Parathyroid adenoma (tissue), 2 donors: ENCODE data around the gene P2RX2.

Source experiments
- H2AFZ ChIP-seq: fragments of 300-600 bp; sonication (generic); one replicate; pipeline ENCODE4 v1.7.0; 2017; ENCODE audit warnings: antibody characterized with exemption, mild to moderate bottlenecking
- H3K27ac ChIP-seq: fragments of 300-600 bp; sonication (generic); one replicate; pipeline ENCODE4 v1.7.0; 2017
- H3K27me3 ChIP-seq: fragments of 300-600 bp; sonication (generic); one replicate; pipeline ENCODE4 v1.7.0; 2017; ENCODE audit warnings: low read length; ENCODE audit not compliant: control insufficient read depth, insufficient read depth
- H3K36me3 ChIP-seq: fragments of 300-600 bp; sonication (generic); one replicate; pipeline ENCODE4 v1.7.0; 2017; ENCODE audit warnings: low read length; ENCODE audit not compliant: control insufficient read depth, insufficient read depth
- H3K4me1 ChIP-seq: fragments of 300-600 bp; sonication (generic); one replicate; pipeline ENCODE4 v1.7.0; 2017; ENCODE audit warnings: control low read depth
- H3K4me2 ChIP-seq: fragments of 300-600 bp; sonication (generic); one replicate; pipeline ENCODE4 v1.7.0; 2017; ENCODE audit warnings: low read length
- H3K4me3 ChIP-seq: fragments of 300-600 bp; sonication (generic); one replicate; pipeline ENCODE4 v1.7.0; 2017; ENCODE audit warnings: low read depth, low read length
- H3K79me2 ChIP-seq: fragments of 300-600 bp; sonication (generic); one replicate; pipeline ENCODE4 v1.7.0; 2017; ENCODE audit warnings: control low read depth
- H3K9ac ChIP-seq: fragments of 300-600 bp; sonication (generic); one replicate; pipeline ENCODE4 v1.7.0; 2017; ENCODE audit warnings: mild to moderate bottlenecking
- H3K9me3 ChIP-seq: fragments of 300-600 bp; sonication (generic); one replicate; pipeline ENCODE4 v1.7.0; 2017; ENCODE audit warnings: low read length; ENCODE audit not compliant: control insufficient read depth
- TF ChIP-seq, protein P1 (sequence below): fragments of 300-600 bp; sonication (generic); IDR thresholded peaks from one replicate; pipeline ENCODE4 v1.7.0; 2017; ENCODE audit warnings: antibody characterized with exemption, mild to moderate bottlenecking
- donor health status: primary hyperparathyroidism.

The P2RX2 gene

GRCh38 chr12:132582582-132583410 lies 35.8 kb upstream of the P2RX2 start:
- Histone ChIP-seq H3K4me2 (no peak overlapping the region), H3K4me3 (no peak overlapping the region), H3K27ac (no peak overlapping the region), H2AFZ (no peak overlapping the region), H3K36me3 (no peaks in the 10 kb centered on the region), H3K27me3 (no peaks in the 10 kb centered on the region), H3K9me3 (no peaks in the 10 kb centered on the region), H3K79me2 (no peaks in the 10 kb centered on the region), H3K4me1 (no peaks in the 10 kb centered on the region), H3K9ac (no peak overlapping the region)
- TF ChIP-seq, protein P1, sequence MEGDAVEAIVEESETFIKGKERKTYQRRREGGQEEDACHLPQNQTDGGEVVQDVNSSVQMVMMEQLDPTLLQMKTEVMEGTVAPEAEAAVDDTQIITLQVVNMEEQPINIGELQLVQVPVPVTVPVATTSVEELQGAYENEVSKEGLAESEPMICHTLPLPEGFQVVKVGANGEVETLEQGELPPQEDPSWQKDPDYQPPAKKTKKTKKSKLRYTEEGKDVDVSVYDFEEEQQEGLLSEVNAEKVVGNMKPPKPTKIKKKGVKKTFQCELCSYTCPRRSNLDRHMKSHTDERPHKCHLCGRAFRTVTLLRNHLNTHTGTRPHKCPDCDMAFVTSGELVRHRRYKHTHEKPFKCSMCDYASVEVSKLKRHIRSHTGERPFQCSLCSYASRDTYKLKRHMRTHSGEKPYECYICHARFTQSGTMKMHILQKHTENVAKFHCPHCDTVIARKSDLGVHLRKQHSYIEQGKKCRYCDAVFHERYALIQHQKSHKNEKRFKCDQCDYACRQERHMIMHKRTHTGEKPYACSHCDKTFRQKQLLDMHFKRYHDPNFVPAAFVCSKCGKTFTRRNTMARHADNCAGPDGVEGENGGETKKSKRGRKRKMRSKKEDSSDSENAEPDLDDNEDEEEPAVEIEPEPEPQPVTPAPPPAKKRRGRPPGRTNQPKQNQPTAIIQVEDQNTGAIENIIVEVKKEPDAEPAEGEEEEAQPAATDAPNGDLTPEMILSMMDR, result no peak

DNA sequence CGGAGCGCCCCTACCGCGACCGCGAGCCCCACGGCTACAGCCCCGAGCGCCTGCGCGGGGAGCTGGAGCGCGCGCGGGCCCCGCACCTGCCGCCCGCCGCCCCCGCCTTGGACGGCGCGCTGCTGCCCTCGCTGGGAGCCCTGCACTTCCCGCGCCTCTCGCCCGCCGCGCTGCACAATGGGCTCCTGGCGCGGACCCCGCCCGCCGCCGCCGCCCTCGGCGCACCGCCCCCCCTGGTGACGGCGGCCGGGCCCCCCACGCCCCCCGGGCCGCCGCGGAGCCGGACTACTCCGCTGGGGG lies 35.2 kb upstream of the P2RX2 start:
- Histone ChIP-seq H3K79me2 (no peaks in the 10 kb centered on the region), H3K27me3 (no peaks in the 10 kb centered on the region), H3K9ac (no peak overlapping the region), H3K4me1 (no peaks in the 10 kb centered on the region), H3K27ac (no peak overlapping the region), H3K9me3 (no peaks in the 10 kb centered on the region), H3K36me3 (no peaks in the 10 kb centered on the region), H2AFZ (no peak overlapping the region), H3K4me2 (no peak overlapping the region), H3K4me3 (no peak overlapping the region)
- TF ChIP-seq, protein P1, result no peak

GRCh38 chr12:132583736-132584135 lies 34.8 kb upstream of the P2RX2 start:
- Histone ChIP-seq H3K27ac (no peak overlapping the region), H3K4me3 (no peak overlapping the region), H3K9ac (no peak overlapping the region), H3K79me2 (no peaks in the 10 kb centered on the region), H3K36me3 (no peaks in the 10 kb centered on the region), H3K9me3 (no peaks in the 10 kb centered on the region), H2AFZ (no peak overlapping the region), H3K4me2 (no peak overlapping the region), H3K4me1 (no peaks in the 10 kb centered on the region), H3K27me3 (no peaks in the 10 kb centered on the region)
- TF ChIP-seq, protein P1, result no peak

DNA sequence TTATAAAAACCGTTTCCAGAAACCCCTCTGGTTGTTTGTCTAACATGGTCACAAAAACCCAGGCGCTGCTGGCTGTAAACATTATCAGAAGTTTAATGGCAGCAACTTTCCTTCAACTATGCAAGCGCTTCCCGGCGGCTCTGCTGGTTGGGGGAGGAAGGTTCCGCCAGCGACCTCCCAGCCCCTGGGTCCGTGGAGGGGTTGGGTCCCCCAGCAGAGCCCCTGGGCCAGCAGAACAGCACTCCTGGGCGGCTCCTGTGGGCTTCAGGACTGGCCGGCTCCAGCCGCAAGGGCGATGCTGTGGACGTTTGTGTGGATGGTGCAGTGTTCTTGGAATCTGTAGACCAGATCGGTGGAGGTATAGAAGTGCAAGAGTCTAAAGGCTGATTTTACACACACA lies 34.1 kb upstream of the P2RX2 start:
- Histone ChIP-seq H3K4me1 (no peaks in the 10 kb centered on the region), H3K9me3 (no peaks in the 10 kb centered on the region), H3K27me3 (no peaks in the 10 kb centered on the region), H3K27ac (no peak overlapping the region), H3K4me3 (no peak overlapping the region), H3K9ac (no peak overlapping the region), H3K36me3 (no peaks in the 10 kb centered on the region), H2AFZ (no peak overlapping the region), H3K79me2 (no peaks in the 10 kb centered on the region), H3K4me2 (no peak overlapping the region)
- TF ChIP-seq, protein P1, result no peak

- Histone ChIP-seq H2AFZ (no peak overlapping the region), H3K9ac (no peak overlapping the region), H3K79me2 (no peaks in the 10 kb centered on the region), H3K27ac (no peak overlapping the region), H3K4me1 (no peaks in the 10 kb centered on the region), H3K9me3 (no peaks in the 10 kb centered on the region), H3K4me2 (no peak overlapping the region), H3K27me3 (no peaks in the 10 kb centered on the region), H3K36me3 (no peaks in the 10 kb centered on the region), H3K4me3 (no peak overlapping the region)
- TF ChIP-seq, protein P1, result no peak
Measured at GRCh38 chr12:132585177-132585576, 33.4 kb upstream of the P2RX2 start.
